Stimulated activated CD8-positive, alpha-beta memory T cell treated with anti-CD3 and anti-CD28 coated beads, Interleukin-7, amount 100 ng/mL, for 4 hours (primary cell): ENCODE data around the gene HLA-A.
"Not testable (repeated sequence)": the region's sequence is repeated elsewhere in the genome, so short reads cannot be mapped to it uniquely, and the experiment has no call there.

Experiments used
- DNase-seq, 2 donors: peaks; one replicate each; pipeline ENCODE4 v3.0.0-alpha.2; 2020; ENCODE audit warnings: low read depth in 2 of 2

The HLA-A gene

DNA sequence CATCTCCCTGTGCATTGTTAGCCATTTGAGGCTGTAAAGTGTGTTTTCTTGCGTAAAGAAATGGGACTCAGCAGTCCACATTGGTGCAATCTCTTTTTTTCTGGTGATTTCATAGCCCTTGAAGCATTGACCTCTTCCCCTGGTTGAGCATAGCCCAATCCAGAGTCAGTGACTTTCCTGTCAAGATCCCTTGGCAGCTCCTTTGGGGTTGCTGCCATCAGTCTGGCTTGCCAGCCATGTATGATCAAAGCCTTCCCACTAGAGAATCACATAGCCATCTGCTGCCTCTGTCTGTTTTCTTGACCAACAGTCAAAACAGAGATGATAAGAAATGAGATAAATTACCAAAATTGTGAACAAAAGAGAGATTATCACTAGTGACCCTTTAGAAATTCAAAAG, 19.6 kb downstream of the HLA-A start:
- no peak for DNase-seq

GRCh38 chr6:29963697-29964096, 21.4 kb downstream of the HLA-A start:
- not testable (repeated sequence) for DNase-seq

GRCh38 chr6:29964518-29964886, 22.2 kb downstream of the HLA-A start:
- no peak for DNase-seq

- DNase-seq: peak; percentile 63 to 74
Measured at GRCh38 chr6:29964887-29965562, 22.7 kb downstream of the HLA-A start.

DNA sequence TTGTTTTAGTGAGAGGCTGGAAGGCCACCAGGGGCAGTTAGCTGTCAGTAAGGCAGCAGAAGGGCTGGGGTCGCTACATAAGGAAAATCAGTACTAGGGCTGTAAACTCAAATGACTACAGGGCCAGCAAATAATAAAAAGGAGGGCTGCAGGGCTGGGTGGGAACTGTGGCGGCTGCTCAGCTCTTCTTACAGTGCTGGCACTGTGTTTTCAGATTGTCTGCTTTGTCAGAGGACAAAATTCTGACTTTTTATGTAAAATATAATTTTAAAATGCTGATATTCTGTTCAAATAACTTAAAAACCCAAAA, 23.2 kb downstream of the HLA-A start:
- no peak for DNase-seq

- no peak for DNase-seq
Measured at GRCh38 chr6:29965873-29966601, 23.7 kb downstream of the HLA-A start.

- no peak for DNase-seq
Measured at GRCh38 chr6:29967379-29968010, 25.2 kb downstream of the HLA-A start.

DNA sequence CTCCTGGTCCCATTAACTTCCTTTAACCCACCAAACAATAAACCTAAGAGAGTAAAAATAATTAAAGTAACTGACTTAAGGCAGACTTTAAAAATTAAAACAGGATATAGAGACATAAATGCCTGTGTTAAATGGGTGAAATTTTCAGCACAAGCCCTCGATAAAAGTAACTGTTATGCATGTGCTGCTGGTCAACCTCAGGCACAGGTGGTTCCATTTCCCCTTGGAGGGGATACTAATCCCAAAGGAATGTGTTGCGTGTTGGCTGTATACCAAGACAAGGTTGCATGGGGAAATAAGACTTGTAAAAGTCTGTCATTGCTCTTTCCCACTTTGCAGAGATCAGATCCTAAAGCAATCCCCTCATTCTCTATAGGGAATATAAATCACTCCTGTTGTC, 25.8 kb downstream of the HLA-A start:
- no peak for DNase-seq

DNA sequence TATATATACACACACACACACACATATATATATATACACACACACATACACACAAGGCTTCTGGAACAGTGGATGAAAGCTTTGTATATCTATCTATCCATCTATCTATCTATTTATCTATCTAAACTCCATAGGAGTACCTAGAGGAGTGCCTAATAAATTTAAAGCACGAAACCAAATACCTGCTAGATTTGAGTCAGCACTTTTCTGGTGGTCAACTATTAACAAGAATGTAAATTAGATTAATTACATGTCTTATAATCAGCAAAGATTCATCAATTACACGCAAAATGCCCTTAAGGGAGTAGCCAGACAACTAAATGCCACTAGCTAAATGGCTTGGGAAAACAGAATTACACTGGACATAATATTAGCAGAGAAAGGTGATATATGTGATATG, 26.6 kb downstream of the HLA-A start:
- no peak for DNase-seq

- no peak for DNase-seq
Measured at GRCh38 chr6:29970711-29971110, 28.4 kb downstream of the HLA-A start.

DNA sequence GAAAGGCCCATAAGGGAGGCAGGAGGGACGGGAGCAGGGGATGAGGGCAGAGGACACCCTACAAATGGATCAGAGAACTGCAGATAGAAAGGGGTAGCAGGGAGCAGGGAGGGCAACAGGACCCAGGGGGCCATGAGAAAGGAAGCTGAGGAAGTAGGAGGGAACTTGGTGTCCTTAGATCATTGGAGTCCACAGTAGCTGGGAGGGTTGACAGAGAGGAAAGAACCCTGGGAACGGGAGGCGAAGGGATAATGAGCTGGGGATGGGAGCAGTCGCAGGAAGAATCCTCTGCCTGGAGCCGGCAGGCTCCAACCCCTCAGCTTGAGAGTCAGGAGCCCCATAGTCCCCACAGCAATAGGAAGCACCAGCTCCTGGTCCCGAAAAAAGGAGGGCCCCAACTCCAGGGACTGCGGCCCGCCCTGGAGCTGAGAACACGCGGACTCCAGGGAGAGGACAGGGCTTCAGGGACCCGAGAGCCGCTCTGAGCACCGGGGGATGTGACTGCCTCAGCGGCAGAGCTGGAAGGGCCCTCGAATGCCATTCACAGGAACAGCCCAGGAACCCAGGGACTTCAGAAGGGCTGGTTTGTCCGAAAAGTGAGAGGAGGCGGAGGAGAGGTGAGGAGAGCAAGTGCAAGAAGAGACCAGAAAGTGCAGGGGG, 32.7 kb downstream of the HLA-A start:
- DNase-seq: no peak

DNA sequence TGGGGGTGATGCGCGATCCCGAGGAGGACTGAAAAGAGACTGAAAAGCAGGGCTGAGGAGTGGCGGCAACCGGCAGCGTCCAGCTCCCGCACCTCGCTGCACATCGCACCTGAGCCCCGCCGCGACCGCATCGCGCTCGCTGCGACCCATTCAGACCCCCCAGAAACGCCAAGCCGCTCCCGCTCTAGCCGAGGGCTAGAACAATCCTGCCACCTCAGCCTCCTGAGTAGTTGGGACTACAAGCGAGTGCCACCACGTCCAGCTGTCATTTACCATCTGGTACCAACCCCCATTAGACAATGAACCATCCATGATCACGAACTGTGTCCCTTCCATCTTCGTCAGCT, 33.2 kb downstream of the HLA-A start:
- DNase-seq: no peak

- DNase-seq: no peak
Measured at GRCh38 chr6:29976253-29976587, 33.9 kb downstream of the HLA-A start.

GRCh38 chr6:29976588-29977424, 34.5 kb downstream of the HLA-A start:
- peak; percentile 20 to 47 for DNase-seq

GRCh38 chr6:29977425-29977727, 35.0 kb downstream of the HLA-A start:
- DNase-seq: no peak

DNA sequence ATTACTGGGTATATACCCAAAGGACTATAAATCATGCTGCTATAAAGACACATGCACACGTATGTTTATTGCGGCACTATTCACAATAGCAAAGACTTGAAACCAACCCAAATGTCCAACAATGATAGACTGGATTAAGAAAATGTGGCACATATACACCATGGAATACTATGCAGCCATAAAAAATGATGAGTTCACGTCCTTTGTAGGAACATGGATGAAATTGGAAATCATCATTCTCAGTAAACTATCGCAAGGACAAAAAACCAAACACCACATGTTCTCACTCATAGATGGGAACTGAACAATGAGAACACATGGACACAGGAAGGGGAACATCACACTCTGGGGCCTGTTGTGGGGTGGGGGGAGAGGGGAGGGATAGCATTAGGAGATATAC, 37.7 kb downstream of the HLA-A start:
- not testable (repeated sequence) for DNase-seq

DNA sequence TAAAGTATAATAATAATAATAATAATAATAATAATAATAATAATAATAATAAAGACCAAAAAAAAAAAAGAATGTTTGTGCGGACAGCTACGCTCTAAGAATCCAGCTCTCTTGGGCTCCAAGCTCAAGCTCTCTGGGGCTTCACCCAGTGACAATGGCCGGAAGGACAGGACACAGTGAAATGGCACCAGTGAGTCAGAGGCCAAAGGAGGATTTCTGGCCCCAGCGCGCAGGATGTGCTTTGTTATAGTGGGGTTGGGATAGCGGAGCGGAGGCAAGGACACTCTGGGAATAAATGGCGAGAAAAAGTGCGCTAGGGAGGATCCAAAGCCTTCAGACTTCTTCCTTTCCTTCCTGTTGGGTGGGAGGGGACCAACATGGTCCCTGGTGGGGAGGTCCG, 38.2 kb downstream of the HLA-A start:
- no peak for DNase-seq

DNA sequence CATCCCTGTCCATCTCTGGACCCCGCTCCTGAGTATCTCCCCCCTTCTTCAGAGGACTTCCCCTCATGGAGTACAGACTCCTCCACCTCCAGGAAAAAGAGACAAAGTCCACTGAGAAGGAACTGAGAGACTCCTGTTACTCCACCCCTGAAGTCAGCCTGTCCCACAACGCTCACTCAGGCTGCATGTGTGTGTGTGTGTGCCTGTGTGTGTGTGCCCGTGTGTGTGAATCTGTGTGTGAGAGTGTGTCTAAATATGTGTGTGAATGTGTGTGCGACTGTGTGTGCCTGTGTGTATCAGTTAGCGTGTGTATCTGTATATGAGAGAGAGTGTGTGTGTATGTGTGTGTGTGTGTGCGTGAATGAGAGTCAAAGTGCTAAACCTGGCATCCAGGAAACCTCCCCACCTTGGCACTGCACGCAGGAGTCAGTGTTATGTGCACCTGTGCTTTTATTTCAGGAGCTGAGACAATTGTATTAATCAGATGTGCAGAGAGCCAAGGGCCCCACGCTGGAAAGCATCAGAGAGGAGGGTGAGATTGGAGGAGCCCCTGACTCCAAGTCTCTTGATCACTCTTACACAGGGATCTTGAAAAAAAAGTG, 39.0 kb downstream of the HLA-A start:
- no peak for DNase-seq

GRCh38 chr6:29982097-29982496, 39.8 kb downstream of the HLA-A start:
- no peak for DNase-seq

DNA sequence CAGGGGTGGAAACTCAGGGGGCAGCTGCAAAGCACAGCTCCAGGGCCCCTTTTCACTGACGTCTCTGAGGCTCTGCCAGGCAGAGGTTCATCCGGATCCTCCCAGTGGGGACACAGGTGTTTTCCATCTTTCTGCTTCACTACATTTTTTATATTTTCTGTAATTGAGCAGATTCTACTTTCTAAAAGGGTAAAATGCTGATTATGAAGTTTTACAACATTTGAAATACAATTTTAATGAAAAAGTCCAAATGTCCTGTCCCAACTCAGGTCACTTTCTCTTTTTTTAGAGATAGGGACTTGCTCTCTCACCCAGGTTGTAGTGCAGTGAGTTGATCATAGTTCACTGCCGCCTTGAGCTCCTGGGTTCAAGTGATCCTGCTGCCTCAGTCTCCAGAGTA, 41.9 kb downstream of the HLA-A start:
- DNase-seq: no peak

DNA sequence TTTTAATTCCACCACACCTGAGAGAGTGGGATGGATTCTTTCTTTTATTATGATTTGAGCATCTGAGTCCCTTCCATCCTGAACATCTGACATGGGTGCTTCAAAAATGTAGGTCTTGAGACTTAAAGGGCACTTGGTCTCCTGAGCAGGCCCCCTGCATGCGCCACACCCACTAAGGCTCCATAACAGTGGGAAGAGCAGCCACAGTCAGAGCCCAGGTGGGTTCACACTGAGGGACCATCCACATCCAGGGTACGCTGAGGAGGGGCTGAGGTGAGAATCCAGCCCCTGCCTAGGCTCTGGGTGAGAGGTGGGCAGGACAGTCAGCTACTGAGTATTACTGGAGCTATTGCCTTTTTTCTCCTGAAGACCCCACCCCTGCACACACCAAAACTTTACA, 42.7 kb downstream of the HLA-A start:
- DNase-seq: no peak

DNA sequence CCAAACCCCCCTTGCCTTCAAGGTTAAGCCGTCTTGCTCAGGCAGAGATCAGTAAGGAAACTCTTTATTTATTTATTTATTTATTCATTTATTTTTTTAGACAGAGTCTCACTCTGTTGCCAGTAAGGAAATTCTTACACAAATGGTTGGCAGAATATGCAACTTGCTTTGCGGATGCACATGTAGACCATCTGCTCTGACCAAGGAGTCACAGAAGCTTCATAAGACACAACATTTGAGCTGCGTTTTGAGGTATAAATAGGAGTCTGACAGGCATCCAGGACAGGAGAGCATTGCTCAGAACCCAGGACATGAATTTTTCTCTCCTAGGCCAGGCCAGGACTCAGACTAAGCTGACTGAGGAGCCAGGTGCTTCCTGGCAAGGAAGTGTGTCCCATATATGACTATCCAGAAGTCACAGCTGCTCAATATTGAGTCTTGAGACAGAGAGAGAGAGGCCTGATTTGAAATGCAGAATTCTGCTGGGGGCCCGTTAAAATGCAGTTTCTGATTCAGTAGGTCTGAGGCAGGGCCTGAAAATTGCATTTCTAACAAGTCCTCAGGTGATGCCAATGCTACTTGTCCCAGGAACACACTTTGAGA, 43.9 kb downstream of the HLA-A start:
- no peak for DNase-seq
